AG09309 (cell line): ENCODE data around the gene RPS6KC1.

Experiments
- DNase-seq: peaks from one replicate; pipeline ENCODE4 v3.0.0-alpha.2; 2010; ENCODE audit warnings: low read depth
- H3K4me3 ChIP-seq: 2 replicates; pipeline ENCODE4 v1.5.1; 2011; ENCODE audit warnings: mild to moderate bottlenecking, low read depth, low read length, moderate library complexity; ENCODE audit not compliant: control insufficient read depth
- CTCF ChIP-seq: IDR thresholded peaks from 2 replicates; pipeline ENCODE4 v1.5.1; 2011; ENCODE audit warnings: mild to moderate bottlenecking, low read depth, low read length, inconsistent platforms; ENCODE audit not compliant: insufficient read depth, control insufficient read depth; ENCODE audit errors: missing control alignments

RPS6KC1 gene

GRCh38 chr1:213320191-213320870 lies 269.3 kb downstream of the RPS6KC1 start:
- TF ChIP-seq CTCF = no peak
- DNase-seq = no peak
- H3K4me3 ChIP-seq = no peak overlapping the region
